Measurements from ENCODE around the gene SATB2.

Gene SATB2

GRCh38 chr2:199404841-199405240 lies 52.9 kb downstream of the SATB2 start:
- ATAC-seq: no peak
- TF ChIP-seq, protein P1, sequence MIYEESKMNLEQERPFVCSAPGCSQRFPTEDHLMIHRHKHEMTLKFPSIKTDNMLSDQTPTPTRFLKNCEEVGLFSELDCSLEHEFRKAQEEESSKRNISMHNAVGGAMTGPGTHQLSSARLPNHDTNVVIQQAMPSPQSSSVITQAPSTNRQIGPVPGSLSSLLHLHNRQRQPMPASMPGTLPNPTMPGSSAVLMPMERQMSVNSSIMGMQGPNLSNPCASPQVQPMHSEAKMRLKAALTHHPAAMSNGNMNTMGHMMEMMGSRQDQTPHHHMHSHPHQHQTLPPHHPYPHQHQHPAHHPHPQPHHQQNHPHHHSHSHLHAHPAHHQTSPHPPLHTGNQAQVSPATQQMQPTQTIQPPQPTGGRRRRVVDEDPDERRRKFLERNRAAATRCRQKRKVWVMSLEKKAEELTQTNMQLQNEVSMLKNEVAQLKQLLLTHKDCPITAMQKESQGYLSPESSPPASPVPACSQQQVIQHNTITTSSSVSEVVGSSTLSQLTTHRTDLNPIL (CRISPR knock-in tag; IDR thresholded peaks at IDR 0.05; ENCODE audit: low read depth): no peak
- TF ChIP-seq ARNTL (CRISPR knock-in tag; IDR thresholded peaks at IDR 0.05; ENCODE audit: borderline replicate concordance, low read depth): no peak
- TF ChIP-seq TCF4 (CRISPR knock-in tag; IDR thresholded peaks at IDR 0.05; ENCODE audit: borderline replicate concordance): no peak
- TF ChIP-seq ZC3H10 (CRISPR knock-in tag; IDR thresholded peaks at IDR 0.05): no peak
- no peak for TF ChIP-seq BACH2 (CRISPR knock-in tag; IDR thresholded peaks at IDR 0.05; ENCODE audit: borderline replicate concordance)
- TF ChIP-seq TSHZ2 (CRISPR knock-in tag; IDR thresholded peaks at IDR 0.05): no peak
- TF ChIP-seq ZNF8 (CRISPR knock-in tag; IDR thresholded peaks at IDR 0.05): no peak
- TF ChIP-seq OSR1 (CRISPR knock-in tag; IDR thresholded peaks at IDR 0.05): no peak
- TF ChIP-seq POU6F1 (CRISPR knock-in tag; IDR thresholded peaks at IDR 0.05; ENCODE audit: borderline replicate concordance, low read depth): no peak
- TF ChIP-seq ZFP3 (CRISPR knock-in tag; IDR thresholded peaks at IDR 0.05): no peak
- no peak for TF ChIP-seq CSDC2 (CRISPR knock-in tag; IDR thresholded peaks at IDR 0.05)
- TF ChIP-seq ZFP30 (CRISPR knock-in tag; IDR thresholded peaks at IDR 0.05): no peak
- no peak for TF ChIP-seq PPARA (CRISPR knock-in tag; IDR thresholded peaks at IDR 0.05; ENCODE audit: borderline replicate concordance)
- TF ChIP-seq GLIS3 (CRISPR knock-in tag; IDR thresholded peaks at IDR 0.05): no peak
- TF ChIP-seq ZNF70 (CRISPR knock-in tag; IDR thresholded peaks at IDR 0.05): no peak
- no peak for TF ChIP-seq ISL1 (CRISPR knock-in tag; IDR thresholded peaks at IDR 0.05)
- TF ChIP-seq ESRRG (CRISPR knock-in tag; IDR thresholded peaks at IDR 0.05): no peak
- TF ChIP-seq, protein P2, sequence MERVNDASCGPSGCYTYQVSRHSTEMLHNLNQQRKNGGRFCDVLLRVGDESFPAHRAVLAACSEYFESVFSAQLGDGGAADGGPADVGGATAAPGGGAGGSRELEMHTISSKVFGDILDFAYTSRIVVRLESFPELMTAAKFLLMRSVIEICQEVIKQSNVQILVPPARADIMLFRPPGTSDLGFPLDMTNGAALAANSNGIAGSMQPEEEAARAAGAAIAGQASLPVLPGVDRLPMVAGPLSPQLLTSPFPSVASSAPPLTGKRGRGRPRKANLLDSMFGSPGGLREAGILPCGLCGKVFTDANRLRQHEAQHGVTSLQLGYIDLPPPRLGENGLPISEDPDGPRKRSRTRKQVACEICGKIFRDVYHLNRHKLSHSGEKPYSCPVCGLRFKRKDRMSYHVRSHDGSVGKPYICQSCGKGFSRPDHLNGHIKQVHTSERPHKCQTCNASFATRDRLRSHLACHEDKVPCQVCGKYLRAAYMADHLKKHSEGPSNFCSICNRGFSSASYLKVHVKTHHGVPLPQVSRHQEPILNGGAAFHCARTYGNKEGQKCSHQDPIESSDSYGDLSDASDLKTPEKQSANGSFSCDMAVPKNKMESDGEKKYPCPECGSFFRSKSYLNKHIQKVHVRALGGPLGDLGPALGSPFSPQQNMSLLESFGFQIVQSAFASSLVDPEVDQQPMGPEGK (CRISPR knock-in tag; IDR thresholded peaks at IDR 0.05; ENCODE audit: borderline replicate concordance): no peak
- TF ChIP-seq RARB (CRISPR knock-in tag; IDR thresholded peaks at IDR 0.05): no peak

DNA sequence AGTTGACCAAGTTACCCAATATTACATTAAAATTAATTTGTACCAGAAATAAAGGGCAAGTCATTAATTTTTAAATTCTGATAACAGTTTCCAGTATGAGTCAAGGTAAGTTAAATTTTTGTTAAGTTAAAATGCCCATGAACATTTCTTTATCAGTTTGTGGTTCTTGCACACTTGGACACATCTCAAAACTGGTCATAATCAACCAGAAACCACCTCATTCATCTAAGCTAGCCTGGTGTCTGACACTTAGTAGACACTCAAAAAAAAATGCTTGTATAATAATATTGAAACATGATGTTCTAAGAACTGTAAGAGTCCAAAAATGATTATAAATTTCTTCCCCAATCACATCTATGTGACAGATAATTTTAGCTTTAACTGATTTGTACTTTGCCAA lies 62.4 kb downstream of the SATB2 start:
- ATAC-seq: no peak
- TF ChIP-seq SNAI2 (CRISPR knock-in tag; IDR thresholded peaks at IDR 0.05) (no peak), POU6F1 (CRISPR knock-in tag; IDR thresholded peaks at IDR 0.05; ENCODE audit: borderline replicate concordance, low read depth) (no peak), ARNTL (CRISPR knock-in tag; IDR thresholded peaks at IDR 0.05; ENCODE audit: borderline replicate concordance, low read depth) (no peak), CSRNP3 (CRISPR knock-in tag; IDR thresholded peaks at IDR 0.05) (no peak), CSDC2 (CRISPR knock-in tag; IDR thresholded peaks at IDR 0.05) (no peak), ZC3H10 (CRISPR knock-in tag; IDR thresholded peaks at IDR 0.05) (no peak), ZNF70 (CRISPR knock-in tag; IDR thresholded peaks at IDR 0.05) (no peak), ZNF565 (CRISPR knock-in tag; conservative IDR thresholded peaks at IDR 0.05; ENCODE audit: low read depth) (no peak), ZFP3 (CRISPR knock-in tag; IDR thresholded peaks at IDR 0.05) (no peak)
- TF ChIP-seq, protein P1 (CRISPR knock-in tag; IDR thresholded peaks at IDR 0.05; ENCODE audit: low read depth): no peak

All from SK-N-SH treated with all-trans-retinoic acid at 6 μM for 48 hours (cell line).